Common myeloid progenitor, CD34-positive (primary cell): ENCODE measurements around the gene FRMD4B.
"Not testable (repeated sequence)": the region's sequence is repeated elsewhere in the genome, so short reads cannot be mapped to it uniquely, and the experiment has no call there.

ENCODE experiments used
- CTCF ChIA-PET: fragments of 350-600 bp; sonication (Branson Sonifier 250); formaldehyde crosslinking; loops from one replicate; lab custom pipeline; 2021; ENCODE audit warnings: antibody characterized with exemption; lab: Charles Lee
- POLR2A ChIA-PET: fragments of 350-600 bp; sonication (Branson Sonifier 250); formaldehyde crosslinking; loops from one replicate; lab custom pipeline; 2021; ENCODE audit warnings: antibody characterized with exemption; lab: Charles Lee
- DNase-seq, 3 donors: peaks; one replicate each; pipeline versions ENCODE4 v3.0.0 to v3.0.0-alpha.2; 2013
- H3K27ac ChIP-seq, 2 experiments: 1 replicate in 1 of 2; 2 replicates in 1 of 2; pipeline ENCODE4 v1.7.0; 2013; ENCODE audit warnings: inconsistent platforms in 2 of 2, low read length in 2 of 2, mild to moderate bottlenecking in 2 of 2, low read depth in 1 of 2, moderate library complexity in 1 of 2; ENCODE audit not compliant: severe bottlenecking in 2 of 2, insufficient read depth in 1 of 2, poor library complexity in 1 of 2
- H3K27me3 ChIP-seq, 5 experiments: replicated peaks in 2 of 5; 1 replicate in 3 of 5; 2 replicates in 2 of 5; pipeline versions ENCODE4 v1.6.1 to v1.7.0; 2013; ENCODE audit warnings: low read length in 4 of 5, mild to moderate bottlenecking in 2 of 5, moderate library complexity in 2 of 5, inconsistent platforms in 1 of 5; ENCODE audit not compliant: insufficient read depth in 5 of 5, control insufficient read depth in 4 of 5
- H3K36me3 ChIP-seq, 4 experiments: 1 replicate in 2 of 4; 2 replicates in 2 of 4; pipeline versions ENCODE4 v1.6.1 to v1.7.0; 2013; ENCODE audit warnings: low read length in 3 of 4, control low read depth in 1 of 4, mild to moderate bottlenecking in 1 of 4; ENCODE audit not compliant: control insufficient read depth in 4 of 4, insufficient read depth in 4 of 4
- H3K4me1 ChIP-seq, 4 experiments: 1 replicate in 3 of 4; 2 replicates in 1 of 4; pipeline versions ENCODE4 v1.6.1 to v1.7.1; 2013; ENCODE audit warnings: low read length in 3 of 4, mild to moderate bottlenecking in 3 of 4, control low read depth in 1 of 4, inconsistent platforms in 1 of 4, moderate library complexity in 1 of 4; ENCODE audit not compliant: control insufficient read depth in 4 of 4, insufficient read depth in 4 of 4; ENCODE audit errors: control extremely low read depth in 1 of 4
- H3K4me3 ChIP-seq, 7 experiments: 1 replicate in 4 of 7; 2 replicates in 3 of 7; pipeline versions ENCODE4 v1.5.1 to v1.7.0; 2013; ENCODE audit warnings: mild to moderate bottlenecking in 7 of 7, low read length in 6 of 7, moderate library complexity in 6 of 7, inconsistent platforms in 2 of 7, low read depth in 2 of 7, control low read depth in 1 of 7; ENCODE audit not compliant: insufficient read depth in 4 of 7, control insufficient read depth in 1 of 7; ENCODE audit errors: extremely low read depth in 1 of 7
- H3K9me3 ChIP-seq, 5 experiments: 1 replicate in 4 of 5; 2 replicates in 1 of 5; pipeline versions ENCODE4 v1.6.1 to v1.7.1; 2013; ENCODE audit warnings: low read length in 4 of 5, mild to moderate bottlenecking in 2 of 5, inconsistent platforms in 1 of 5, low read depth in 1 of 5, moderate library complexity in 1 of 5; ENCODE audit not compliant: control insufficient read depth in 4 of 5, insufficient read depth in 2 of 5; ENCODE audit errors: control extremely low read depth in 1 of 5
- WGBS: methylation state at CpG from one replicate; pipeline ENCODE4 v1.1.5; 2013; ENCODE audit not compliant: insufficient coverage; 5-methylcytosine and 5-hydroxymethylcytosine counted together

Gene FRMD4B

DNA sequence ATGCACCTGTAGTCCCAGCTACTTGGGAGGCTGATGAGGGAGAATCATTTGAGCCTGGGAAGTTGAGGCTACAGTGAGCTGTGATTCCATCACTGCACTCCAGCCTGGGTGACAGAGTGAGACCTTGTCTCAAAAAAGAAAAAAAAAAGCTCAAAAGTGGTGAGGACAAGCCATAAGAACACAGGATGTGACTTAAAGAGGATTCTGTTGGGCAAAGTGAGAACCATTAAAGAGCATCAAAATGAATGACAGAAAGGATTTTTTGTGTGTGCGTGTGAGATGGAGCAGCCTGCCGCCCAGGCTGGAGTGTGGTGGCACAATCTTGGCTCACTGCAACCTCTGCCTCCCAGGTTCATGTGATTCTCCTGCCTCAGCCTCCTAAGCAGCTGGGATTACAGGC lies 119.8 kb downstream of the FRMD4B start:
- WGBS = 100% methylated on average over 1 of the region's 2 CpGs
- H3K27ac ChIP-seq, DNase-seq, H3K27me3 ChIP-seq, H3K4me3 ChIP-seq, H3K9me3 ChIP-seq, H3K4me1 ChIP-seq: not testable (repeated sequence)
- ChIA-PET POLR2A (interaction anchor here (0.6 kb wide), 1 partner anchor 34 kb away, joined by 8 read pairs; no protein-coding TSS in a partner anchor), CTCF (interaction anchor here (0.6 kb wide), 1 partner anchor 13 kb away, joined by 3 read pairs; no protein-coding TSS in a partner anchor)
- peaks cover 0 to 14% (median 8%) of the 10 kb centered on the region in 4 experiments for H3K36me3 ChIP-seq

- H3K27me3 ChIP-seq, H3K9me3 ChIP-seq, H3K4me1 ChIP-seq, H3K27ac ChIP-seq, DNase-seq, H3K4me3 ChIP-seq, POLR2A ChIA-PET: not testable (repeated sequence)
- H3K36me3 ChIP-seq = peaks cover 0 to 21% (median 7%) of the 10 kb centered on the region in 4 experiments
- 100% methylated on average over 4 of the region's 7 CpGs for WGBS
- CTCF ChIA-PET = interaction anchor here (1.4 kb wide), 1 partner anchor 25 kb away, joined by 3 read pairs; no protein-coding TSS in a partner anchor
Observed at GRCh38 chr3:69260843-69261405, 125.0 kb downstream of the FRMD4B start.

- H3K36me3 ChIP-seq = peaks cover 0 to 19% (median 6%) of the 10 kb centered on the region in 4 experiments
- H3K4me3 ChIP-seq = no peak overlapping the region
- H3K4me1 ChIP-seq = no peaks in the 10 kb centered on the region
- no peaks in the 10 kb centered on the region for H3K27me3 ChIP-seq
- ChIA-PET CTCF (no interaction called here), POLR2A (no interaction called here)
- H3K9me3 ChIP-seq = peaks cover 0 to 6% (median 0%) of the 10 kb centered on the region in 5 experiments
- no peak for DNase-seq
- H3K27ac ChIP-seq = no peak overlapping the region
- 91% methylated on average over 25 of the region's 35 CpGs for WGBS
Observed at GRCh38 chr3:69260216-69260787, 125.6 kb downstream of the FRMD4B start.

DNA sequence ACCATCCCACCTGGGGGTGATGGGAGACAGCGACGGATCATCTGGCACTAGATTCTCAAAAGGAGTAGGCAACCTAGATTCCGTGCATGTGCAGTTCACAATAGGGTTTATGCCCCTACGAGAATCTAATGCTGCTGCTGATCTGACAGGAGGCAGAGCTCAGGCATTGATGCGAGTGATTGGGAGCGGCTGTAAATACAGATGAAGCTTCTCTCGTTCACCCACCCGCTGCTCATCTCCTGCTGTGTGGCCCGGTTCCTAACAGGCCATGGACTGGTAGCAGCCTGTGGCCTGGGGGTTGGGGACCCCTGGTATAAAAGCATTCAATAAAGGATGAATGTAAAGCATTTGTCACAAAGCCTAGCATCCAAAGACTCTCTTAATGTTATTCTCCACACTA lies 126.8 kb downstream of the FRMD4B start:
- Histone ChIP-seq H3K27me3 (no peaks in the 10 kb centered on the region), H3K4me1 (no peaks in the 10 kb centered on the region), H3K36me3 (peaks cover 0 to 17% (median 6%) of the 10 kb centered on the region in 4 experiments), H3K4me3 (no peak overlapping the region), H3K27ac (no peak overlapping the region), H3K9me3 (peaks cover 0 to 6% (median 0%) of the 10 kb centered on the region in 5 experiments)
- ChIA-PET POLR2A (no interaction called here), CTCF (interaction anchor here (1.6 kb wide), 1 partner anchor 12 kb away, joined by 4 read pairs; no protein-coding TSS in a partner anchor)
- WGBS = 99% methylated on average over 8 of the region's 9 CpGs
- DNase-seq = no peak

- CTCF ChIA-PET = no interaction called here
- H3K27ac ChIP-seq = no peak overlapping the region
- POLR2A ChIA-PET = no interaction called here
Observed at GRCh38 chr3:69255928-69256327, 130.0 kb downstream of the FRMD4B start.

DNA sequence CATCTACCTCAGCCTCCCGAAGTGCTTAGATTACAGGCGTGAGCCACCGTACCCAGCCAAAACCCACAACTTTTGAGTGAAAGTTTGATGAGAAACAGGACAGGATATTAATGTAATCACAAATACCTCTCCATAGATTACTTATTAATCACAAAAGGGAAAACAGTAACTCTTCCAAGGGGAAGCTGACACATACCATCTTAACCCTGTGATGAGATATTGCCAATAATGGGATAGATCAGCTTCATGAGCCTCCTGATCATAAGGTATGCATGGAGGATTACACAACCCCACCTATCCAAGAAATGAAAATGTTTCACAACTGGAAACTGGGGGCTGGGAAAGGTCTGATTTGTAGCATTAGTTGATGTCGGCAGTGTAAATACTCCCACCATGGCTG lies 131.5 kb downstream of the FRMD4B start:
- Histone ChIP-seq H3K27me3 (no peaks in the 10 kb centered on the region), H3K4me3 (no peak overlapping the region), H3K27ac (no peak overlapping the region), H3K4me1 (no peaks in the 10 kb centered on the region), H3K9me3 (no peaks in the 10 kb centered on the region), H3K36me3 (peaks cover 0 to 4% (median 1%) of the 10 kb centered on the region in 4 experiments)
- no CpG with 5 or more reads among the region's 4 CpGs for WGBS
- ChIA-PET CTCF (no interaction called here), POLR2A (no interaction called here)
- DNase-seq = no peak

More at GRCh38 chr3:69255928-69256327, 130.0 kb downstream of the FRMD4B start:
- Histone ChIP-seq H3K4me3 (no peak overlapping the region), H3K4me1 (no peaks in the 10 kb centered on the region), H3K9me3 (peaks cover 0 to 5% (median 0%) of the 10 kb centered on the region in 5 experiments), H3K36me3 (peaks cover 0 to 16% (median 2%) of the 10 kb centered on the region in 4 experiments), H3K27me3 (no peaks in the 10 kb centered on the region)
- WGBS = 96% methylated on average over 3 of the region's 3 CpGs
- DNase-seq = no peak

GRCh38 chr3:69252631-69253030 lies 133.3 kb downstream of the FRMD4B start:
- Histone ChIP-seq H3K4me1 (no peaks in the 10 kb centered on the region), H3K27me3 (no peaks in the 10 kb centered on the region), H3K9me3 (no peaks in the 10 kb centered on the region), H3K4me3 (no peak overlapping the region), H3K27ac (no peak overlapping the region), H3K36me3 (peaks cover 0 to 9% (median 2%) of the 10 kb centered on the region in 4 experiments)
- DNase-seq = no peak
- POLR2A ChIA-PET = no interaction called here
- CTCF ChIA-PET = no interaction called here
- 100% methylated on average over 3 of the region's 4 CpGs for WGBS
